Adrenal gland (tissue), 5 donors: ENCODE results near the gene PCDH9.

Experiments
- POLR2A ChIP-seq, 2 donors: fragments of 450-650 bp; IDR thresholded peaks; one replicate each; pipeline ENCODE4 v1.6.1; 2017; ENCODE audit warnings: antibody characterized with exemption in 2 of 2, mild to moderate bottlenecking in 2 of 2, moderate library complexity in 1 of 2
- TF ChIP-seq, protein P1 (sequence below), 6 experiments: fragments of 450-650 bp in 4 of 6; fragments of 200-600 bp in 2 of 6; sonication (generic) in 1 of 6; IDR thresholded peaks; 1 replicate in 5 of 6; 2 replicates in 1 of 6; pipeline versions ENCODE4 v1.5.1 to v1.8.0; 2016 to 2021; ENCODE audit warnings: antibody characterized with exemption in 6 of 6, mild to moderate bottlenecking in 2 of 6, moderate library complexity in 1 of 6
- donor health status: DM: no; HTN: no; CAD: no.

DNA sequence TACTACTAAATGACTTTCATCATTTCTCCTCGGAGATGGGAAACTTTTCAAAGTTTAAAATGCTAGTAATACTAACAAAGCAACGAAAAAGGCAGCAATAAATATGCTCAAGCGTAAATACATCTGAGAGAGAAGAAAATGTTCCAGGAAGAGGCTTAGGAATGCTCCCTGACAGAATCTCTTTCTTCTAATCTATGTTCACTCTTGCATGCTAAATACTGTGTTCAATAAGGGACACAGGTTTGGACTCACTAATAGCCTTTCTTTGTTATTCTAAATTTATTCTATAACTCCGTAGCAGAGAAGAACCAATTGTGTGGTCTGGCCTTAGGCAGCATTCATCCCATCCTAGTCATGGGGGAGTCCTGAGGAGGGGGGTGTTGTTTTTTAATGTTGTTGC lies 823.0 kb downstream of the PCDH9 start:
- TF ChIP-seq, protein P1, sequence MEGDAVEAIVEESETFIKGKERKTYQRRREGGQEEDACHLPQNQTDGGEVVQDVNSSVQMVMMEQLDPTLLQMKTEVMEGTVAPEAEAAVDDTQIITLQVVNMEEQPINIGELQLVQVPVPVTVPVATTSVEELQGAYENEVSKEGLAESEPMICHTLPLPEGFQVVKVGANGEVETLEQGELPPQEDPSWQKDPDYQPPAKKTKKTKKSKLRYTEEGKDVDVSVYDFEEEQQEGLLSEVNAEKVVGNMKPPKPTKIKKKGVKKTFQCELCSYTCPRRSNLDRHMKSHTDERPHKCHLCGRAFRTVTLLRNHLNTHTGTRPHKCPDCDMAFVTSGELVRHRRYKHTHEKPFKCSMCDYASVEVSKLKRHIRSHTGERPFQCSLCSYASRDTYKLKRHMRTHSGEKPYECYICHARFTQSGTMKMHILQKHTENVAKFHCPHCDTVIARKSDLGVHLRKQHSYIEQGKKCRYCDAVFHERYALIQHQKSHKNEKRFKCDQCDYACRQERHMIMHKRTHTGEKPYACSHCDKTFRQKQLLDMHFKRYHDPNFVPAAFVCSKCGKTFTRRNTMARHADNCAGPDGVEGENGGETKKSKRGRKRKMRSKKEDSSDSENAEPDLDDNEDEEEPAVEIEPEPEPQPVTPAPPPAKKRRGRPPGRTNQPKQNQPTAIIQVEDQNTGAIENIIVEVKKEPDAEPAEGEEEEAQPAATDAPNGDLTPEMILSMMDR (IDR thresholded peaks at IDR 0.05) = no peak
- TF ChIP-seq POLR2A (IDR thresholded peaks at IDR 0.05) = no peak
